Thoracic aorta (tissue), 2 donors: ENCODE measurements around the gene FFAR3. TPM values are rescaled to one million over a fixed set of nuclear protein-coding genes. Genes with fewer than 3 reads are reported as not detected.

ENCODE experiments used
- ATAC-seq: fragments of 150-250 bp; one replicate; pipeline ENCODE4 v1.8.0; 2017; ENCODE audit warnings: low read depth; ENCODE audit not compliant: insufficient number of reproducible peaks, low FRiP score
- DNase-seq: peaks from one replicate; pipeline ENCODE4 v3.0.0-alpha.2; 2020; ENCODE audit warnings: low spot score
- H3K27ac ChIP-seq, 2 donors: fragments of 200-600 bp; sonication (generic); 1 replicate in 1 of 2; 2 replicates in 1 of 2; pipeline ENCODE4 v1.5.1; 2016; ENCODE audit warnings: mild to moderate bottlenecking in 2 of 2, moderate library complexity in 2 of 2
- H3K27me3 ChIP-seq: fragments of 200-600 bp; sonication (generic); replicated peaks from 2 replicates; pipeline ENCODE4 v1.6.0; 2016; ENCODE audit warnings: mild to moderate bottlenecking; ENCODE audit not compliant: insufficient read depth
- H3K36me3 ChIP-seq: fragments of 200-600 bp; sonication (generic); one replicate; pipeline ENCODE4 v1.5.1; 2016
- H3K4me1 ChIP-seq, 2 donors: fragments of 200-600 bp; sonication (generic); 1 replicate in 1 of 2; 2 replicates in 1 of 2; pipeline versions ENCODE4 v1.5.1 to v1.6.0; 2016; ENCODE audit warnings: low read depth in 2 of 2, mild to moderate bottlenecking in 1 of 2; ENCODE audit not compliant: control insufficient read depth in 1 of 2
- H3K4me3 ChIP-seq: fragments of 200-600 bp; sonication (generic); 2 replicates; pipeline ENCODE4 v1.5.1; 2016; ENCODE audit warnings: mild to moderate bottlenecking
- H3K9me3 ChIP-seq: fragments of 200-600 bp; sonication (generic); 2 replicates; pipeline ENCODE4 v1.5.1; 2016
- CTCF ChIP-seq: fragments of 200-600 bp; sonication (generic); IDR thresholded peaks from one replicate; pipeline ENCODE4 v1.5.1; 2019; ENCODE audit warnings: antibody characterized with exemption
- total RNA-seq, 2 donors: library from RNA; depleted of rRNA; stranded (reverse); fragments of >200 nt; gene quantifications; one replicate each; pipeline versions ENCODE4 v1.1.0 to v1.2.3, GENCODE V29; 2016

FFAR3 gene
- total RNA-seq, 2 donors from 2014 or later: not detected

GRCh38 chr19:35360880-35361420 lies 2.7 kb downstream of the FFAR3 start:
- DNase-seq (no peak), ATAC-seq (no peak)
- no peaks in the 10 kb centered on the region for H3K4me1 ChIP-seq
- no peaks in the 10 kb centered on the region for H3K36me3 ChIP-seq
- no peak overlapping the region for H3K27ac ChIP-seq
- no peaks in the 10 kb centered on the region for H3K27me3 ChIP-seq
- no peak for TF ChIP-seq CTCF
- H3K9me3 ChIP-seq: no peaks in the 10 kb centered on the region
- no peak overlapping the region for H3K4me3 ChIP-seq

- TF ChIP-seq CTCF: no peak
- H3K4me1 ChIP-seq: no peaks in the 10 kb centered on the region
- H3K4me3 ChIP-seq: no peak overlapping the region
- H3K27me3 ChIP-seq: no peaks in the 10 kb centered on the region
- no peaks in the 10 kb centered on the region for H3K9me3 ChIP-seq
- H3K36me3 ChIP-seq: no peaks in the 10 kb centered on the region
- no peak overlapping the region for H3K27ac ChIP-seq
- ATAC-seq (no peak), DNase-seq (no peak)
These were observed 4.2 kb downstream of the FFAR3 start for GRCh38 chr19:35362261-35363000.

GRCh38 chr19:35363001-35363590 lies 4.8 kb downstream of the FFAR3 start:
- H3K27me3 ChIP-seq: no peaks in the 10 kb centered on the region
- no peak for DNase-seq
- no peak for TF ChIP-seq CTCF
- no peaks in the 10 kb centered on the region for H3K4me1 ChIP-seq
- no peaks in the 10 kb centered on the region for H3K9me3 ChIP-seq
- no peaks in the 10 kb centered on the region for H3K36me3 ChIP-seq
- H3K4me3 ChIP-seq: no peak overlapping the region
- H3K27ac ChIP-seq: no peak overlapping the region
- ATAC-seq: no peak

DNA sequence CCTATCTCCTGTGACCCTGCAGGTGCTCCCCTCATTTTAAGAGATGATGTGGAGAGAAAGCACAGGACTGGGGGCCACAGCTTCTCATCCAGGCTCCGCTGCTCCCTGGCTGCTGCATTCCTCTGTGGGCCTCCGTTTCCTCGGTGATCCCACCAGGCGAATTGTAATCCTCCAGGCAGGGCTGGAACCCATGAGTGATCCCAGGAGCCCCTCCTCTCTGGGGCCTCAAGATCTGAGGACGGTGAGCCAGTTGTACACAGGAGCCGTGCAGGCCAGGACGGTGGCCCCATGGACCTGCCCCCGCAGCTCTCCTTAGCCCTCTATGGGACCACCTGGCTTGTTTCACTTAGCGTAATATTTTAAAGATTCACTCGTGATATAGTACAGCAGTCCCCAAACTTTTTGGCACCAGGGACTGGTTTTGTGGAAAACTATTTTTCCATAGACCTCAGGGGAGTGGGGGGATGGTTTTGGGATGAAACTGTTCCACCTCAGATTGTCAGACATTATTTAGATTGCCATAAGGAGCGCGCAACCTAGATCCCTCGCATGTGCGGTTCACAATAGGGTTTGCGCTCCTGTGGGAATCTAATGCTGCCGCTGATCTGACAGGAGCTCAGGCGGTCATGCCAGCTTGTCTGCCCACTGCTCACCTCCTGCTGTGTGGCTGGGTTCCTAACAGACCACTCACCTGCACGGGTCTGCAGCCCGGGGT lies 5.6 kb downstream of the FFAR3 start:
- Histone ChIP-seq H3K9me3 (no peaks in the 10 kb centered on the region), H3K27ac (no peak overlapping the region), H3K4me1 (no peaks in the 10 kb centered on the region), H3K27me3 (no peaks in the 10 kb centered on the region), H3K36me3 (no peaks in the 10 kb centered on the region), H3K4me3 (no peak overlapping the region)
- no peak for TF ChIP-seq CTCF
- ATAC-seq: no peak
- DNase-seq: no peak

DNA sequence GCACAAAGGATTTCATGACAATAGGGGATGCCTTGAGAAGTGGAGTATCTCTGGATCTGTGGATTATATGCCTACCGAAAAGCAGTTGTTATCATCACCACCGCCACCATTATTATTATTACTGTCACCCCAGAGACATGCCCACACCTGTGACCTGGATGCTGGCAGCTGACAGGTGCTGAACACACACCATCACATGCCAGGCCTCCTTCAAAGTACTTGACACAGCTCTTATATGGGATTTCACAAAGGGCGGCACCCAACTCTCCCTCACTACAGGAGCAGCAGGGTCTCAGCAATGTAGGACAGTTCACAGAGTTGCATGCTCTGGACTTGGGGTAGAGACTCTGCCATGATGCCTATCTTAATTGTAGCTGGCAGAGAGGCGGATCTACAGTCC lies 7.0 kb downstream of the FFAR3 start:
- TF ChIP-seq CTCF: no peak
- Histone ChIP-seq H3K9me3 (no peaks in the 10 kb centered on the region), H3K27ac (no peak overlapping the region), H3K4me1 (no peaks in the 10 kb centered on the region), H3K27me3 (no peaks in the 10 kb centered on the region), H3K4me3 (no peak overlapping the region), H3K36me3 (no peaks in the 10 kb centered on the region)
- no peak for ATAC-seq
- DNase-seq: no peak
